ENCODE measurements around the gene PANX1. TPM values are rescaled to one million over a fixed set of nuclear protein-coding genes. Genes with fewer than 3 reads are reported as not detected.

PANX1 gene
- total RNA-seq, 1 experiment from 2014 or later = 59.3 TPM

- ChIA-PET POLR2A (no interaction called here), CTCF (no interaction called here)
- H3K9me3 ChIP-seq (ENCODE audit: control insufficient read depth, insufficient read depth, low read depth, low read length) = no peaks in the 10 kb centered on the region
- H3K27ac ChIP-seq (ENCODE audit: low read length) = no peak overlapping the region
- intact Hi-C loops (cut with micrococcal nuclease; ENCODE audit: unreplicated experiment) = no loop called here
- DNase-seq (ENCODE audit: low read depth, low spot score) (no peak), ATAC-seq (no peak)
- peaks cover 52% of the 10 kb centered on the region for H3K4me1 ChIP-seq (ENCODE audit: control insufficient read depth, insufficient read depth, low read length)
- in situ Hi-C loops (cut with HindIII; ENCODE audit: low pct_unique_long_range_greater_than_20kb, low sequenced_read_pairs) = no loop called here
- no peak for TF ChIP-seq POLR2AphosphoS5 (IDR thresholded peaks at IDR 0.05; ENCODE audit: low read depth, low read length)
- TF ChIP-seq CTCF (IDR thresholded peaks at IDR 0.05) = no peak
- no peaks in the 10 kb centered on the region for H3K27me3 ChIP-seq (ENCODE audit: control insufficient read depth, insufficient read depth, low read length)
- no TSS peak for BruUV-seq (replicated peaks)
- H3K4me3 ChIP-seq (ENCODE audit: low read depth in 2 of 2, low read length in 2 of 2) = no peak overlapping the region
- H3K36me3 ChIP-seq (ENCODE audit: control insufficient read depth, insufficient read depth, low read length) = no peaks in the 10 kb centered on the region
These were observed 17.3 kb downstream of the PANX1 start for GRCh38 chr11:94145916-94146315.

GRCh38 chr11:94147433-94147845 is 18.8 kb downstream of the PANX1 start:
- DNase-seq (ENCODE audit: low read depth, low spot score) = no peak
- in situ Hi-C loops (cut with HindIII; ENCODE audit: low pct_unique_long_range_greater_than_20kb, low sequenced_read_pairs) = no loop called here

More at GRCh38 chr11:94147433-94147845, 18.8 kb downstream of the PANX1 start:
- POLR2A ChIA-PET = no interaction called here
- intact Hi-C loops (cut with micrococcal nuclease; ENCODE audit: unreplicated experiment) = no loop called here
- Histone ChIP-seq H3K36me3 (ENCODE audit: control insufficient read depth, insufficient read depth, low read length) (no peaks in the 10 kb centered on the region), H3K27me3 (ENCODE audit: control insufficient read depth, insufficient read depth, low read length) (no peaks in the 10 kb centered on the region), H3K4me3 (ENCODE audit: low read depth in 2 of 2, low read length in 2 of 2) (no peak overlapping the region), H3K9me3 (ENCODE audit: control insufficient read depth, insufficient read depth, low read depth, low read length) (no peaks in the 10 kb centered on the region), H3K27ac (ENCODE audit: low read length) (no peak overlapping the region), H3K4me1 (ENCODE audit: control insufficient read depth, insufficient read depth, low read length) (peaks cover 56% of the 10 kb centered on the region)
- no peak for TF ChIP-seq SIN3A (IDR thresholded peaks at IDR 0.05; ENCODE audit: borderline replicate concordance, insufficient read depth, low read depth, low read length)
- no peak for TF ChIP-seq TCF7L2 (IDR thresholded peaks at IDR 0.05; ENCODE audit: low read depth, low read length)
- no peak for TF ChIP-seq CTCF (IDR thresholded peaks at IDR 0.05)
- TF ChIP-seq POLR2AphosphoS5 (IDR thresholded peaks at IDR 0.05; ENCODE audit: low read depth, low read length) = no peak
- TF ChIP-seq REST (IDR thresholded peaks at IDR 0.05; ENCODE audit: insufficient read depth in 1 of 2, low read depth in 2 of 2, low read length in 1 of 2) = no peak
- ATAC-seq = no peak
- CTCF ChIA-PET = no interaction called here
- BruUV-seq (replicated peaks) = no TSS peak
